Left ventricle myocardium inferior (tissue), 1 donor: ENCODE data around the gene CYP2S1. TPM values are rescaled to one million over a fixed set of nuclear protein-coding genes. Genes with fewer than 3 reads are reported as not detected.

Source experiments
- DNase-seq: peaks from one replicate; pipeline ENCODE4 v3.0.0-alpha.2; 2020
- H3K27ac ChIP-seq: fragments of 200-600 bp; replicated peaks from 2 replicates; pipeline ENCODE4 v1.8.0; 2021
- H3K27me3 ChIP-seq: fragments of 200-600 bp; 2 replicates; pipeline ENCODE4 v1.8.0; 2021; ENCODE audit warnings: low read depth
- H3K36me3 ChIP-seq: fragments of 200-600 bp; 2 replicates; pipeline ENCODE4 v1.8.0; 2021
- H3K4me1 ChIP-seq: fragments of 200-600 bp; 2 replicates; pipeline ENCODE4 v1.8.0; 2021
- H3K4me3 ChIP-seq: fragments of 200-600 bp; 2 replicates; pipeline ENCODE4 v1.8.0; 2021; ENCODE audit warnings: mild to moderate bottlenecking, moderate library complexity
- H3K9me3 ChIP-seq: fragments of 200-600 bp; replicated peaks from 2 replicates; pipeline ENCODE4 v1.8.0; 2021
- CTCF ChIP-seq: fragments of 200-600 bp; IDR thresholded peaks from 2 replicates; pipeline ENCODE4 v1.8.0; 2021; ENCODE audit warnings: antibody characterized with exemption, mild to moderate bottlenecking, borderline replicate concordance
- intact Hi-C: fragments of 100-400 bp; cut with micrococcal nuclease; formaldehyde crosslinking; loops from one replicate; pipeline ENCODE4 v1.11.0; 2022
- total RNA-seq: library from RNA; stranded (reverse); fragmentation: NEBNext Ultra II Directional; extraction: Animal tissue kit (Norgen Biotek cat#: 25700); gene quantifications from one replicate; pipeline ENCODE4 v1.2.1, GENCODE V29; 2021
- donor health status: DM: no; HTN: yes; CAD: no; lungs with severe emphysema.

The CYP2S1 gene
- total RNA-seq, 1 donor from 2014 or later, result 0.44 TPM

DNA sequence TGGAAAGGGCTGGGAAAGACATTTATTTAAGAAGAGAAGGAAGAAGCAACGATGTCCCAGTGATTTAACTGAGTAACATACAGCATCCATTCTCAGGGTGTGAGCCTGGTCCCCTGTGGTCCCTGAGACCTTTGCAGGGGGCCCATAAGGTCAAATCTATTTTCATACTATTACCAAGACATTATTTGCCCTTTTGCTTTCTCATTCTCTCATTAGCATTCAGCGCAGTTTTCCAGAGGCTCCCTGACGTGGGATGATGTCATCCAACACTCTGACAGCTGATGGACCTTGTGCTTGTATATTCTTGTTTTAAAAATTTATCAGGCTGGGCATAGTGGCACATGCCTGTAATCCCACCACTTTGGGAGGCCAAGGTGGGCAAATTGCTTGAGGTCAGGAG is 52.8 kb downstream of the CYP2S1 start:
- H3K4me3 ChIP-seq, result no peak overlapping the region
- H3K36me3 ChIP-seq, result peaks cover 60% of the 10 kb centered on the region
- no peak for TF ChIP-seq CTCF
- intact Hi-C loops, result no loop called here
- no peaks in the 10 kb centered on the region for H3K4me1 ChIP-seq
- H3K27me3 ChIP-seq, result peaks cover 3% of the 10 kb centered on the region
- DNase-seq, result no peak
- H3K27ac ChIP-seq, result no peak overlapping the region
- H3K9me3 ChIP-seq, result no peaks in the 10 kb centered on the region

GRCh38 chr19:41248895-41249294 is 55.9 kb downstream of the CYP2S1 start:
- no peak for TF ChIP-seq CTCF

GRCh38 chr19:41249707-41250423 is 56.8 kb downstream of the CYP2S1 start:
- Histone ChIP-seq H3K27ac (no peak overlapping the region), H3K4me1 (no peaks in the 10 kb centered on the region), H3K27me3 (peaks cover 6% of the 10 kb centered on the region), H3K36me3 (peaks cover 75% of the 10 kb centered on the region), H3K9me3 (no peaks in the 10 kb centered on the region), H3K4me3 (no peak overlapping the region)
- intact Hi-C loops, result no loop called here
- no peak for TF ChIP-seq CTCF
- no peak for DNase-seq

More at GRCh38 chr19:41248895-41249294, 55.9 kb downstream of the CYP2S1 start:
- intact Hi-C loops, result no loop called here
- DNase-seq, result no peak
- peaks cover 6% of the 10 kb centered on the region for H3K27me3 ChIP-seq
- peaks cover 77% of the 10 kb centered on the region for H3K36me3 ChIP-seq
- no peak overlapping the region for H3K4me3 ChIP-seq
- no peaks in the 10 kb centered on the region for H3K4me1 ChIP-seq
- no peak overlapping the region for H3K27ac ChIP-seq
- H3K9me3 ChIP-seq, result no peaks in the 10 kb centered on the region

DNA sequence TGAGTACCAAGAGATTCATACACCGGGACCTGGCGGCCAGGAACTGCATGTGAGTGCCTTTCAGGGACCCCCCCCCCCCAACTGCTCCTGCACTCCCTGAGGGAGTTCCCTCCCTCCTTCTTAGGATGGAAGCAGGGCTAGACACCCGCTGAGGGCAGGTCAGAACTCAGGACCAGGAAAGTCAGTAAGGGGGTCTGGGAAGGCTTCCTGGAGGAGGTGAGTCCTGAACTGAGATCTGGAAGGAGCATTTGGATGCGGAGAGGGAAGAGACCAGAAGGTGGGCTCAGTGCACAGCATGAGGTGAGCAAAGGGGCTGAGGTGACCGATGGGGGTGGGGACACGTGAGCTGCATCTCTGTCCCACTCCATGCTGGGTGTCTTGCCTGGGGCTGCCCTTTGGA is 60.6 kb downstream of the CYP2S1 start:
- DNase-seq, result no peak
- Histone ChIP-seq H3K36me3 (peaks cover 65% of the 10 kb centered on the region), H3K4me1 (no peaks in the 10 kb centered on the region), H3K27ac (no peak overlapping the region), H3K4me3 (no peak overlapping the region), H3K9me3 (no peaks in the 10 kb centered on the region), H3K27me3 (peaks cover 6% of the 10 kb centered on the region)
- TF ChIP-seq CTCF, result no peak
- intact Hi-C loops, result no loop called here

GRCh38 chr19:41255171-41255570 is 62.2 kb downstream of the CYP2S1 start:
- Histone ChIP-seq H3K27me3 (peaks cover 6% of the 10 kb centered on the region), H3K4me1 (no peaks in the 10 kb centered on the region), H3K27ac (no peak overlapping the region), H3K4me3 (no peak overlapping the region), H3K9me3 (no peaks in the 10 kb centered on the region), H3K36me3 (peaks cover 50% of the 10 kb centered on the region)
- TF ChIP-seq CTCF, result no peak
- intact Hi-C loops, result no loop called here
- no peak for DNase-seq

Other genes with a start within 250 kb of the CYP2S1 start
- not detected for gene CYP2B6, start 201.9 kb upstream of the CYP2S1 start, total RNA-seq
- not detected for gene CYP2A13, start 104.8 kb upstream of the CYP2S1 start, total RNA-seq
- gene CYP2F1, start 78.8 kb upstream of the CYP2S1 start, total RNA-seq, result not detected
- 13.6 TPM for gene AXL, start 26.0 kb downstream of the CYP2S1 start, total RNA-seq
- gene HNRNPUL1, start 71.2 kb downstream of the CYP2S1 start, total RNA-seq, result 103 TPM
- gene CCDC97, start 117.0 kb downstream of the CYP2S1 start, total RNA-seq, result 15.5 TPM
- 14.9 TPM for gene TGFB1, start 160.7 kb downstream of the CYP2S1 start, total RNA-seq
- gene B9D2, start 170.9 kb downstream of the CYP2S1 start, total RNA-seq, result 2.5 TPM
- gene TMEM91, start 183.3 kb downstream of the CYP2S1 start, total RNA-seq, result 2.8 TPM
- gene EXOSC5, start 204.1 kb downstream of the CYP2S1 start, total RNA-seq, result 17.4 TPM
- 51.0 TPM for gene BCKDHA, start 204.6 kb downstream of the CYP2S1 start, total RNA-seq
- gene B3GNT8, start 234.2 kb downstream of the CYP2S1 start, total RNA-seq, result 10.3 TPM
- gene DMAC2, start 246.7 kb downstream of the CYP2S1 start, total RNA-seq, result 125 TPM
- gene ERICH4, start 249.9 kb downstream of the CYP2S1 start, total RNA-seq, result not detected